Measurements from ENCODE around the gene PSMB2.

The PSMB2 gene

DNA sequence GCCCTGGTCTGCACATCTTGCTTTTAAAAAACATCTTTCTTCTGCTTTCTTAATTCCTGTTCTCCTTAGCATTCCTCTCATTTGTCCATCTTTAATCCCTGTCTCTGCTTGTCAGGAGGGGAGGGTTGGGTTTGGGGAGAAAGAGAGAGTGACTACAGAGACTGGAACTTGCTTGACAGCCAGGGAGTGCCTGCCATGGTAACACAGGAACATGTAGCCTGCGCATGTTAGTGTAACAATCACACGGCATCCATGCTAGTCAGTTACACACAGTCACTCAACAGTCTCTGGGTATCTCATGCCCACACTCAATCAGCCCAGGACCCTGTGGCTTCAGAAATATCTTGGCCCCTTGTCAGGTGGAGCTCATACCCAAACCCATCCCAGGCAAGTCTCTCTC, 69.0 kb downstream of the PSMB2 start:
- DNase-seq (ENCODE audit: low read depth), result no peak

DNA sequence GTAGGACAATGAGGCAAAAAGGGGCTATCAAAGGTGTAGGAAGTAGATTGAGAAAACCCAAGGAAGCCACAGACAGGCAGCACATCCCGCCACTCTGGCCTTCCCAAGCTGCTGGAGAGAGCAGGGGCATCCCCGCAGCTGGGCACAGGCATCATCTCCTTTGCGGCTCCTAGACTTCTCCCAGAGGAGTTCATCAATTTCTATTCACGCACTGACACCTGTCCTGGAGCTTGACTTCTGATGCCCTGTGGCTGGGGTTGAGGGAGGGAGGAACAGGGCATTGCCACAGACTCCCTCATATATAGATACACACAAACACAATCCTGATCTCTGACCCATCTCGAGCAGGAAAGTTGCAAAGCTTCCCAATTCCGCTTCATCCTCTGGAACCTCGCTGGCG, 70.1 kb downstream of the PSMB2 start:
- no peak for DNase-seq (ENCODE audit: low read depth)

DNA sequence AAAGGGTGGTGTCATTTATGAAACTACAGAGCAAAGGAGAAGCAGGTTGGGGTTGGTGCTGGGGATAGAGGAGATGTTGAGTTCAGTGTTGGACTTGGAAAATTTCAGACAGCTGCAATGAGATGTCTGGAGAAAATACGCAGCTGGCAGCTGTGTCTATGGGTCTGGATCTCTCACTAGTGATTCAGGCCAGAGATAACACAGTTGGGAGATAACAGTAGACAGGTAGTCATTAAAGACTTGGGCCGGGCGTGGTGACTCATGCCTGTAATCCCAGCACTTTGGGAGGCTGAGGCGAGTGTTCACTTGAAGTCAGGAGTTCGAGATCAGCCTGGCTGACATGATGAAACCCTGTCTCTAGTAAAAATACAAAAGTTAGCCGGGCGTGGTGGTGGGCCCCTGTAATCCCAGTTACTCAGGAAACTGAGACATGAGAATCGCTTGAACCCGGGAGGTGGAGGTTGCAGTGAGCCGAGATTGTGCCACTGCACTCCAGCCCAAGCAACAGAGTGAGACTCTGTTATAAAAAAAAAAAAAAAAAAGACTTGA, 70.7 kb downstream of the PSMB2 start:
- no peak for DNase-seq (ENCODE audit: low read depth)

DNA sequence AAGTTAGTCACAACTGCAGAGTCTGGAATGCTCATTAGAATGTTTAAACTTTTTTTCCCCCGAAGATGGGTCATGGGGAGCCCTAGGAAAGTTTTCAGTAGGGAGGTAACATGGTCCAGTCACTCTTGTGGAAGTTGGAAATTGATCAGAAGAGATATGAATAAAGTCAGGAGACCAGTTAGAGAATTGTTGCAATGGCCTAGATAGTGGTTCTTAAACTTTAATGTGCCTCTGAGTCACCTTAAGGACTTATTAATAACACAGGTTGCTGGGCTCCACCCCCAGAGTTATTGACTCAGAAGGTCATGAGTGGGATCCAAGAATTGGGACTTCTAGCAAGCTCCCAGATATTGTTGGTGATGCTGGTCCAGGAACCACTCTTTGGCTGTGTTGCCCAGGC, 71.4 kb downstream of the PSMB2 start:
- no peak for DNase-seq (ENCODE audit: low read depth)

DNA sequence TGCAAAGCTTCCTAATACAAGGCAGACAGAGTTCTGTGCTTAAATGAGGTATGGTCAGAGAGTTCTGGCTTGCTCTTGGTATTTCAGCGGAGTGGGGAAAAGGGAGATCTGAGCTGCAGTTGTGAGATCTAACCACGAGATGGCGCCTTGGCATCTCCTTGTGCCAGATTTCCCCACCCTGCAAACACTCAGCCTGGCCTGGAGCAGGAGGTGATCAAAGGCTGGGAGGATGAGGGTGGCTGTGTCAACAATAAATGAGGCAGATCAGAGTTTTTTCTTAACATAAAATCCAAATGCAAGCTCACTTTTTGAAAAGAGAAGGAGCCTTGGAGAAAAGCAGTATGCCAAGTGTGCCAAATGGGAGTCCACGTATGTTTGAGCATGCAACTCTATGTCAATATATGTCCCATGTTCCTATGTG, 72.3 kb downstream of the PSMB2 start:
- DNase-seq (ENCODE audit: low read depth), result no peak

DNA sequence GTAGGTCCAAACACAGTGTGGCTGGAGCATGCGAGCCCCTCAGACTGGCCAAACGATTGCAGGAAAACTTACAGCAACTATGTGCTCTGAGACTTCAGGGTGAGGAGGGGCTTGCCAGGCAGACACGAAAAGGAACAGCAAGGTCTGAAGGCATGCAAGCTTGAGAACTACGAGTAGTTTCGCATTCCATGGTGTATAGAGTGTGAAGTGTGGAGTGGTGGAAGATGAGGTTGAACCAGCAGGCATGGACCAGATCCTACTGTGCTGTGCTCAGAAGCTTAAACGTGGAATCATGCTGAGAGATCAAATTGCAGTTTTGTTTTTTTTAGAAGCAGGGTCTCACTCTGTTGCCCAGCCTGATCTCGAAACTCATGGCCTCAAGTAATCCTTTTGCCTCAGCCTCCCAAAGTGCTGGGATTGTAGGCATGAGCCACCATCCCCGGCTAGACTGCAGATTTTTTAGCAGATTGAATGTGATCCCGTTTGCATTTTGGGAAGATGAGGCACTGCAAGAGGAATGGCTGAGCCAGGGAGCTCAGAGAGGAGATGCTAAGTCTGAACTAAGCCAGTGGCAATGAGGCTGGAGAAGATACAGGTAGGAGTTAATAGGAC, 73.3 kb downstream of the PSMB2 start:
- DNase-seq (ENCODE audit: low read depth), result no peak

DNA sequence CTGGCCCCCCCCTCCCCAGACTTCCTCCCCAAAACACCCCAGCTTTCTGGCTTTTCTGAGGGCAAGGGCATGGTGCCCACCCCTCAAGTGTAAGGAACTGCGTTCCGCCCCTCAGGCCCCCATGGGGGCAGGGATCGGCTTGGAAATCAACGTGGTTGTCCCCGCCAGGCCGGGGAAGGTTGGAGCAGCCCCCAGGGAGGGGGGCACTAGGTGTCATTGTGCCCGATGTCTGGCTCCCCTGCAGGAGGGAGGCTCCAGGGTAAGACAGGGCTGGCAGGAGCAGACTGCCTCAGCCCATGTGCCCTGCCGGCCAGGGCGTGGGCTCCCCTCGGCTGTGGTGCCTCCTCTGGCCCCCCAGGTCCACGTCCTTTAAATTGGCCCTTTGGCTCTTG, 75.6 kb downstream of the PSMB2 start:
- no peak for DNase-seq (ENCODE audit: low read depth)

DNA sequence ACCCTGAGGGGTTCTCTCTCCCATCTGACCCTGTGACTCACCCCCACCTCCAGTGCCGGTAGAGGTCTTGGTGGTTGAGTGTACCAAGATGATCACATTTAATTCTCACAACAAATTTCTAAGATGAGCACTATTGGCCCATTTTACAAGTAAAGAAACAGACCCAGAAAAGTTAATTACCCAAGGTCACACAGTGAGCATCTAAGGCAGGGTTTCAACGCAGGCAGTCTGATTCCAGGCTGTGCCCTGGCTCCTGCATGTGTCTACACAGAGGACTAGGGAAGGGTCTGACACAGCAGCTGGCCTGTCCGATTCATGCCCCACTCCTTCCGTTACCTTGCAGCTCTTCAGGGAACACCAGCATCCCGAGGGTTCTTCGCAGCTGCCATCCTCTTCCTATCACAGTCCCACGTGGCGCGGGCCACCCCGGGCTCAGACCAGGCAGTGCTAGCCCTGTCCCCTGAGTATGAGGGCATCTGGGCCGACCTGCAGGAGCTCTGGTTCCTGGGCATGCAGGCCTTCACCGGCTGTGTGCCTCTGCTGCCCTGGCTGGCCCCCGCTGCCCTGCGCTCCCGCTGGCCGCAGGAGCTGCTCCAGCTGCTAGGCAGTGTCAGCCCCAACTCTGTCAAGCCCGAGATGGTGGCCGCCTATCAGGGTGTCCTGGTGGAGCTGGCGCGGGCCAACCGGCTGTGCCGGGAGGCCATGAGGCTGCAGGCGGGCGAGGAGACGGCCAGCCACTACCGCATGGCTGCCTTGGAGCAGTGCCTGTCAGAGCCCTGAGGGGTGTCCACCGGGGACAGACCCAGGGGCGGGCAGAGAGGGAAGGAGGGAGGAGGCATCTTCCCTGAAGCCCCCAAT, 76.2 kb downstream of the PSMB2 start:
- DNase-seq (ENCODE audit: low read depth), result no peak

DNA sequence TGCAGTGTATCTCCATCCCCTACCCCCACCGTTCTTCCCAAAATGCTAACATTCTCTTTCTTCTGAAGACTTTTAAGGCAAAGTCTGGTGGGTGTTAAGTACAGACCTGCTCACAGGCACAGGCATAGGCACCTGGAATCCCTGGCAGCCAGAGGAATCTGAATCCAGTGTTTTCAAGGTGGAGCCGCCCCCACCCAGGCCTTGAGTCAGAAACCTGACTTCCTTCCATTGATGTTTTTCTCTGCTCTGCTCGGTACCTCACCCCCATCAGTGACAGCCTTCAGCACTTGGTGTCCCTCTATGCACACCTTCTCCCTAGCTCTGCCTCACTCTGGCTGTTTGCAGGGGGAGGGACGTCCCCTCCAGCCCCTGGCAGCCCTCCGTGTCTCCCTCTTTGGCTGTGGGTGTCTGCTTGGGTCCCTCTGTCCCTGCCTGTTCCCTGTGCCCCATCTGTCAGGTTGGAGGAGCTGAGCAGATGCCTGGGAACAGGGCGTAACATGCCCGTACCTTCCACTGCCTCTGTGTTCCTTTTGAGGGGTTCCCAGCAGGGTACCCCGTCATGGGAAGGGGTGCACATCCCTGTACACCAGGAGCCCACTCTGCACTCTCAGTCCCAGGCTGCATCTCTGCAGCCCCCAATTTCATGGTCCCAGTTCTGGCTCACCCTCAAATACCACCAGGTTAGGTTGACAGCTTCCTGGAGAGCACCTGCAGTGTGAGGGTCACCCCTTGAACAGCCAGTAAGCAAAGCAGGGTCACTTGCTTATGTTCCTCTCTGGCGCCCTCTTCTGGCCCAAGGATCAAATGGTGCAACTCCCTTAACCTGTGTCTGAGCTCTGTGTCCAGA, 77.1 kb downstream of the PSMB2 start:
- peak; percentile 77 for DNase-seq (ENCODE audit: low read depth)

DNA sequence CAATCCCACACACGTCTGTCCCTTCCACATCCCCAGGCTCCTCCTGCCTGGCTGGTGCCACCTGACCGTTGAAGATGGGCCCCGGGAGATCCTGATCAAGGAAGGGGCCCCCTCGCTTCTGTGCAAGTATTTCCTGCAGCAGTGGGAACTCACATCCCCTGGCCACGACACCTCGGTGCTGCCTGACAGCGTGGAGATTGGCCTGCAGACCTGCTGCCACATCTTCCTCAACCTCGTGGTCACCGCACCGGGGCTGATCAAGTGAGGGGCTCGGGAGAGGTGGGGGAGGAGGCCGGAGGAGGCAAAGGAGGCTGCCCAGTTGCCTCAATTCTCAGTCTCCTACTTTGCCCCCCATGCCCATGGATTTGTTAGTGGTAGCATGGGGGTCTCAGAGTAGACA, 78.2 kb downstream of the PSMB2 start:
- no peak for DNase-seq (ENCODE audit: low read depth)

DNA sequence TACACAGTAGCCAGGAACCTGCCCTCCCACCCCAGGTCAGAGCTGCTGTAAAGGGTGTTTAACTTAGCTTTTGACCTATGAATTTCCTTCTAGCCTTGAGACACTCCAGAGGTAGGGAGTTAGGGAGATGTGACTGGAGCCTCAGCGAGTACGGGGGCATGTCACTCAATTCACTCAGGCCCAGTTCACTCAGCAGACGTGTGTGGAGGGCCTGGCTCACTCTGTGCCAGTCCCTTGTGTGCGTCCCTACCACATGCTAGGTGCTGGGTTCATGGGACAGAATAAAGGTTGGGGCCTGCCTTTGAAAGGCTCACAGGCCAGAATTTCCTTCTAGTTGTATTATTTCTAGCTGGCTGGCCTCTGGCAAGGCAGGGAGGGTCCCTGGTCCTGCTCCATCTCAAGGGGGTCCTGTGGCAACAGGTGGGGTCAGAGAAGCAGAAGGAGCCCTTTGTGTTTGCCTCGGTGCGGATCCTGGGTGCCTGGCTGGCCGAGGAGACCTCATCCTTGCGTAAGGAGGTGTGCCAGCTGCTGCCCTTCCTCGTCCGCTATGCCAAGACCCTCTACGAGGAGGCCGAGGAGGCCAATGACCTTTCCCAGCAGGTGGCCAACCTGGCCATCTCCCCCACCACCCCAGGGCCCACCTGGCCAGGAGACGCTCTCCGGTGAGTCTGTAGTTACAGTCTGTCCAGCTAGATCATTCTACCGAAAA, 79.2 kb downstream of the PSMB2 start:
- no peak for DNase-seq (ENCODE audit: low read depth)

DNA sequence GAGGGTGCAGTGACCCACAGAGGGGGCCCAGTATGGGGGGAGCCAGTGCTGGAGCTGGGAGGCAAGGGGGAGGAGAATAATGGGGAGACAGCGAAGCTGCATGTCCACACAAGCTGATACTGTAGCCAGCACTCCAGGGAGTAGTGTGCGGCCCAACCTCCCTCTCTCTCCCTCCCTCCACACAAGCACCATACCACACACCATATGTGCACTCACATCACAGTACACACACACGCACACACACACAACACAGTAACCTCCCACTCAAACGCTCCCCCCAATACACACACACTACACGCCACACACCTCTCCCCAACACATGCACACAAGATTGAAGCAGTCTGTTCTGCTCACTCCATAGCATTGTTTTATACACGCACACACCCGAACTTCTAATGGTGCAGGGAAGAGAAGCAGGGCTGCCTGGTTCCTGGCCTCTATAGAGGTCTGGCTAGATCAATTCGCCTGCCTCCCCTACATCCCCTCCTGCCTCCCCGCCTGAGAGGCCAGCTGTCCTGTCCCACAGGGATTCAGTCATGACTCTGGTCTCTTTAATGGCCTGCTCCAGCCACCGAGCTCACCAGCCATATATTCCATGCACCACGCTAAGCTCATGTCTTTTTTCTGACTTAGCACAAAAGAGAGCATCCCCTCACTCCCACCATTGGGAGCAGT, 79.9 kb downstream of the PSMB2 start:
- DNase-seq (ENCODE audit: low read depth), result no peak

DNA sequence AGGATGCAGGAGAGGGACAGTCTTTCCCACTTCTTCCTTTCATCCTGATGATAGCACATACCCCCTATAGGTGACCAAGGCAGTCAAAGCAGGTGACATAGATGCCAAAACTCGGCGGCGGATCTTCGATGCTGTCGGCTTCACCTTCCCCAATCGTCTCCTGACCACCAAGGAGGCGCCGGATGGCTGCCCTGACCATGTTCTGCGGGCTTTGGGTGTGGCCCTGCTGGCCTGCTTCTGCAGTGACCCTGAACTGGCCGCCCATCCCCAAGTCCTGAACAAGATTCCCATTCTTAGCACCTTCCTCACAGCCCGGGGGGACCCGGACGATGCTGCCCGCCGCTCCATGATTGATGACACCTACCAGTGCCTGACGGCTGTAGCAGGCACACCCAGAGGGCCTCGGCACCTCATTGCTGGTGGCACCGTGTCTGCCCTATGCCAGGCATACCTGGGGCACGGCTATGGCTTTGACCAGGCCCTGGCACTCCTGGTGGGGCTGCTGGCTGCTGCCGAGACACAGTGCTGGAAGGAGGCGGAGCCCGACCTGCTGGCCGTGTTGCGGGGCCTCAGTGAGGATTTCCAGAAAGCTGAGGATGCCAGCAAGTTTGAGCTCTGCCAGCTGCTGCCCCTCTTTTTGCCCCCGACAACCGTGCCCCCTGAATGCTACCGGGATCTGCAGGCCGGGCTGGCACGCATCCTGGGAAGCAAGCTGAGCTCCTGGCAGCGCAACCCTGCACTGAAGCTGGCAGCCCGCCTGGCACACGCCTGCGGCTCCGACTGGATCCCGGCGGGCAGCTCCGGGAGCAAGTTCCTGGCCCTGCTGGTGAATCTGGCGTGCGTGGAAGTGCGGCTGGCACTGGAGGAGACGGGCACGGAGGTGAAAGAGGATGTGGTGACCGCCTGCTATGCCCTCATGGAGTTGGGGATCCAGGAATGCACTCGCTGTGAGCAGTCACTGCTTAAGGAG, 80.8 kb downstream of the PSMB2 start:
- DNase-seq (ENCODE audit: low read depth), result no peak

DNA sequence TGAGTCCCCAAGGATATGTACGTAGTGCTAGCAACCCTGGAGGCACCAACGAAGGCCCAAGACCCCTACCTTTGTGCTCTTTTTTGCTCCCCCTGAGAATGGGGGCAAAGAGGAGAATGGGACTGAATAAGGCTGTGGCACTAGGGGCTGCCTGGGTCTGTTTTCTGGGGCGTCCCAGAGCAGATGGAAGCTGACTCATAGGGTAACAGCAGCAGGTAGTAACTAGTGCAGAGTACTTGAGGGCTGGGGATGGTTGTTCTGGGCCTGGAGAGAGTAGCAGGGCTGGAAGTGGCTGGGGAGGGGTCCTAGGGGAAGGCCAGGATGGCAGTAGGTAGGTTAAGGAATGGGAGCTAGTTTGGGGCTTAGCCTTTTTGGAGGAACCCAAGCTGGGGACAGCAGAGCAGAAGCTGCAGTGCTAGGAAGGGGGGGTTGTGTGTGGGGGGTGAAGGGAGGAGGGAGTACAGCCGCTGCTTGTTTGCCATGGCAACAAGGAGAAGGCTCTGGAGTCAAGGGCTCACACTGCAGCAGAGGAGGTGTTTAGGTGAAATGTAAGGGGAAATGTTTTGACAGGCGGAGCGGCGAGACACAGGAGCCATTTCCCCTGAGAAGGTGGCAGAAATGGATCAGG, 81.9 kb downstream of the PSMB2 start:
- DNase-seq (ENCODE audit: low read depth), result no peak

DNA sequence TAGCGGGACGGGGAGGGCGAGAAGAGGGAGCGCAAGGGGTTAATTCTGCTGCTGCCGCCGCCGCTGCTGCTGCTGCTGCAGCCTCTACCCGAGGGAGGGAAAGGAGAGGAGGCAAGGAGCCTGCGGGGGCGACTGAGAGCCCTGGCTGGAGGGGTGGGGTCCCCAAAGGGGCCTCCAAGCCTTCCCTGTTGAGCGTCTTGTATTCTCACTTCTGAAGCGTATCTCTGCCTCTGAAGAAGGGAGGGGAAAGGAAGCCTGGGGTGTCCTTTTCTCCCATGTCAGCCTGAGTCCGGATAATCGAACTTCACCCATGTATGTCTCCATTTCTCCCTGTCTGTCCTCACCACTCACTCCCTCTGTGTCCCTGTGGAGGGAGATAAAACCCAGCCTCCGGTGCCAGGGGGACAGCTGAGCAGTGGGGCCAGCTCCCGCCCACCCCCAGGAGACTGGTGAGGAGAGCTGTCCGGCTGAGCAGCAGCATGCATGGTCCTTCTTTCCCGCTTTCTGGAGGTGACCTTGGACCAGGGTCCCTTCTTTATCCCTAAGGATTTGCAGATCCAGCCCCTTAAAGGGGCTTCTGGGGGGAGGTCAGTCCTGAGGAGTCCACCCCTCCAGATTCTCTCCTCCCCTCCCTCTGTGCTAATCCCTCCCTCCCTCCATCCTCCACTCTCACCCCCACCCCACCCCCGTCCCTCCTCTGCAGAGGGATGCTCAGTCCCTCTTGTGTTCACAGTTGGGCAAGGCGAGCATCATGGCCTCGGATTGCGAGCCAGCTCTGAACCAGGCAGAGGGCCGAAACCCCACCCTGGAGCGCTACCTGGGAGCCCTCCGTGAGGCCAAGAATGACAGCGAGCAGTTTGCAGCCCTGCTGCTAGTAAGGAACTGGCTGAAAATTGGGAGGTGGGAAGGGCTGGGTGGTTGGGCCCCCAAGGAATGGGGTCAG, 82.7 kb downstream of the PSMB2 start:
- no peak for DNase-seq (ENCODE audit: low read depth)

DNA sequence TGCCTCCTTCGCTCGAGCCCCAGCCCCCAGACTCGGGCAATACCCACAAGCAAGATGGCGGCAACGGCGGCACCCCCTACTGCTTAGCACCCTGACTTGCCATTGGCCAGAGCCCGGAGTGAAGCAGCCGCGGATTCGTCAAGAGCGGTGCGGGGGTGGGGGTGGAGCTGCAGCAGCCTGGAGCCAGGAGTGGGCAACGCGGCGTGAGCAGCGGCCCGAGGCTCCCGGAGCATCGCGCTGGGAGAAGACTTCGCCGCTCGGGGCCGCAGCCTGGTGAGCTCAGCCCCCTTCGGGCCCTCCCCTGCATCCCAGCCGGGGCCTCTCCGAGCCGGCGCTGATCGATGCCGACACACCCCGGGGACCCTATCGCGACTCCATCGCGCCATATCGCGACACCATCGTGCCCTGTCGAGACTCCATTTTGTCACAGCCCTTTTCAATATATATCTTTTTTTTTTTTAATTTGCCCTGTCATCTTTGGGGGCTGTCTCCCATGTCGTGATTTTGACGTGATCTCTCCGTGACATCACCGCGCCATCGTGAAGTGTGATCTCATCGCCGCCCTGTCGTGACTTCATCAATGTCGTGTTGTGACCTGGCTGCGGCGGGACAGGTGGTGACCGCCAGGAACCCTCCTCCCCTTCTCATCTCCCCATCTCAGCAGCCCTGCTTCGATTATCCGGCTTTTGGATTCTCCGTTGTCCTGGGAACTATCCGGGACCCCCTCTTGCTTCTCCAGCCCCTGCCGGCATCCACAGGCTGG, 83.5 kb downstream of the PSMB2 start, which contains the start of gene NCDN:
Gene NCDN, plus strand, starts transcription at position 189 of the 763 bp plus-strand sequence. Its CDS starts 392 bp downstream, at position 581.
- DNase-seq (ENCODE audit: low read depth), result peak; percentile 95

DNA sequence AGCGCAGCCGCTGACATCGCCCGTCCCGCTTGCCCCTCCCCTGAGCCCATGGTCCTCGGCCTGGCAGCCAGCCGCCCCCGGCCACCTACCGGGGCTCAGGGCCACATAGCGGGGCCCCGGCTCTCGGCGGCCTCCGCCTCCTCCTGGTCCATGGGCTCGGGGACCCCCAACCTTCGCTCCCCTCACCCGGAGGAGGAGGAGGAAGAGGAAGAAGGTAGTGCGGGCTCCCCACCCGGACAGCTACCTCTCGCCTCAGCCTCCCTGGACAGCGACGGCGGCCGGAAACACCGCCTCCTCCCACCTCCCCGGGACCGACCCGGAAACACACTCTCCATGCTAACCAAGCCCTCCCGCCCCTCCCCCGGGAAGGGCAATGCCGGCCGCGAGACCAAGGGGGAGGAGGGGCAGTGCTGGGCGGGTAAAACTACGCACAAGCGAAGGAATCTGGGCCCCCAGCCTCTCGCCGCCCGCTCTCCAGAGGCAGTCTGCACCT, 84.2 kb downstream of the PSMB2 start, which contains the start of gene KIAA0319L:
Gene KIAA0319L, minus strand, starts transcription at position 286 of the 493 bp plus-strand sequence. CDS start 2,912 bp downstream, outside the sequence.
- DNase-seq (ENCODE audit: low read depth), result peak; percentile 78

Data from CMK (cell line).